NCI-H1092 (cell line): ENCODE results near the gene RANGRF.

ENCODE experiments used
- DNase-seq: peaks from one replicate; lab custom pipeline; 2025; lab: John Stamatoyannopoulos, UW

Gene RANGRF

GRCh38 chr17:8273884-8274444, 14.5 kb upstream of the RANGRF start:
- no peak for DNase-seq

DNA sequence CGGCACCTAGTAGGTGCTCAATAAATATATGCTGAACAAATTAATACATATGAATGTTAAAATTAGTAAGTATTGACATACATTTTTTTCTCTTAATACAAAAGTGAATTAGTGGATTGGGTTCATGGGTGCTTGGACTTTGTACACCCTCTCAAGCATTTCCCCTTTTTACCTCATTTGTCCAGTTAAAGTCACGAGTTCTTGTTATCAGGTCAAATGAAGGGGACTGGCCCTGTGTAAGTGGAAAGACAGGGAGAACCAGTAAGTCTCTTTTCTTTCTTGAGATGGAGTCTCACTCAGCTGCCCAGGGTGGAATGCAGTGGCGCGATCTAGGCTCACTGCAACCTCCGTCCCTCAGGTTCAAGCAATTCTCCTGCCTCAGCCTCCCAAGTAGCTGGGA, 13.7 kb upstream of the RANGRF start:
- DNase-seq, result no peak

GRCh38 chr17:8275421-8276290, 12.8 kb upstream of the RANGRF start:
- DNase-seq, result no peak

GRCh38 chr17:8277317-8277716, 11.2 kb upstream of the RANGRF start:
- DNase-seq, result no peak

- no peak for DNase-seq
Measured at GRCh38 chr17:8282345-8282744, 6.1 kb upstream of the RANGRF start.

- no peak for DNase-seq
Measured at GRCh38 chr17:8283356-8283755, 5.1 kb upstream of the RANGRF start.

DNA sequence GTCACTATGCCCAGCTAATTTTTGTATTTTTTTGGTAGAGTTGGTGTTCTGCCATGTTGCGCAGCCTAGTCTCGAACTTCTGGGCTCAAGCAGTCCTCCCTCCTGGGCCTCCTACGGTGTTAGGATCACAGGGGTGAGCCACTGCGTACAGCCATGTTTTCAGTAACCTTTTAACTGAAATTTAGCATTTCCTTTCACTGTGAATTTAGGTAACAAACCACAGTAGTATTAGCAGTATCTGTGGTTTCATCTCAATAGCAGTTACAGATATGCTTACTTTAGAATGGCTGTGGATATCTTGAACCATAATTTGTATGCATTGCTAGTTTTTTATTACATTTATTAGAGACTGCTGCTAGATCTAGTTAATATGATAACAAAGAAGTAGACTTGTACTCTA, 4.3 kb upstream of the RANGRF start:
- DNase-seq, result no peak

DNA sequence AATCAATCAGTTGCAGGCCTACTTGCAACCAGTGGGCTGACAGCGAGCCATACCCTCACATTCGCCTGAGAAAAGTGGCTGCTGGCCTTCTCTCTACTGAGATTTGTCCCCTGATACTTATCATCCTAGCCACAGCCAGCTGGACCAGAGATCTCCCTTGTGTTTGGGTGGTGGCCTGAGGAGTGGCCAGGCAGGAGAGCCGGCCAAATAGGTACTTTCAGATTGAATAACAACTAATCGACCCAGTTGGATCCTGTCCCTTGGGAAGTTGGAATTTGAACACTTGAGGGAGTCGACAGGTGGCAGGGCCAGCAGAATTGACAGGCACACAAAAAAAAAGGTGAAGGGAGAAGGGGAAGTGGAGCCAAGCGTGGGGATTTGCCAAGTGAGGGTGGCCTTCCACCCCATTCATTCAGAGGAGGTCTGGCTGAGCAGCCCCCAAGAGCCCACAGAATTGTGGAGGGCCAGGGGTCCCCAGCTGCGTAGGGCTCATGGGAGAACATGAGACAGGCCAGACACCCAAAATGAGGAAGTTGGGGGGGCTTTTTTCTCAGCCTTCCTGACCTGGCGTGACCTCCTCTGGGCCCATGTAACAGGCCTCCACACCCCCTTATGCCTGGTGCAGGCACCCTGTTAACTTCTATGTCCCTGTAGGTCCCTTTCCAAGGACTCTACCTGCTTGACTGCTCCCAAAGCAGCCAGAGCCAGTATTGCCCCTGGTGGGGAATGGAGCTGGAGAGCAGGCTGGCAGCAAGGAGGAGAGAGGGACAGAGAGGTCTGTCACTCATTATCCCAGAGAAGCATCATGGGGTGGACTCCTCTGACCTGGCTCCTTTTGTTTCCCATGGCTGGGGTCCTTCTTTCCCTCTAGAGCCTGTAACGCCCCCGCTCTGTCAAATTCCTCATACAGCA, 2.9 kb upstream of the RANGRF start:
- DNase-seq, result no peak

DNA sequence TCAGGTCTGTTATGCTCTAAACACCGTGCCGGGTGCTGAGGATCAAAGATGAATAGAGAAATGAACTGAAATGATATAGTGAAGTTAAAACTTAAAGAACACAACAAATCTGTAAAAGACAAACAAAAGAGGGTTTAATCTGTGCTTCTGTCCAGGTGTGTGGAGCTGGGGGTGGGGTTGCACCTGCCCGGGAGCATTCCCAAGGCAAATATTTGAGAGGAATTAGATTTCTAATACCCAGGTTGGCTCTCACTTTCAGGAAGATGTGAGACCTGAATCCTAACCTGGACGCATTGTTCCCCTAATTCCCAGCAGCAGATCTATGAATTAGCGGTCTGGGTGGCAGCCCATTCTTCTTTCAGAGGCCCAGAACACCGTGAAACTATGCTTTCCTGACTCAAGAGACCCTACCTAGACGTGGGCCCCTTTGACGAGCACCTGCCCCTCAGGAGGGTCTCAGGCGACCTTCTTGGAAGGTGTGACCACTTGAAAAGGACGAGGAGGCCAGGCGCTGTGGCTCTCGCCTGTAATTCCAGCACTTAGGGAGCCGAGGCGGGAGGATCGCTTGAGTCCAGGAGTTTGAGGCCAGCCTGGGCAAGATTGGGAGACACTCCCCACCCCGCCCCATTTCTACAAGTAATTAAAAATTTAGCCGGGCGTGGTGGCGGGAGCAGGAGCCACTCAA, 677 bp upstream of the RANGRF start:
- no peak for DNase-seq

DNA sequence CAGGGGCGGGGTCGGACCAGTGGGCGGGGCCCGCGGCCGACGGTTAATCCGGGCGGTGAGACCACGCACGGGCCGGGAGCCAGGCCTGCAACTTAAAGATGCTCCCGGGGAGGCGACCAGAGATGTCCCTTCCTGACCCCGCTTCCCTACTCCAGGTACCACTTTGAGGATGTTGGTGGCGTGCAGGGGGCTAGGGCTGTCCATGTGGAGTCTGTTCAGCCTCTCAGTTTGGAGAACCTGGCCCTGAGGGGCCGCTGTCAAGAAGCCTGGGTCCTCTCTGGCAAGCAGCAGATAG, 580 bp downstream of the RANGRF start:
- DNase-seq, result no peak

- no peak for DNase-seq
Measured at GRCh38 chr17:8290043-8290442, 1.6 kb downstream of the RANGRF start.

DNA sequence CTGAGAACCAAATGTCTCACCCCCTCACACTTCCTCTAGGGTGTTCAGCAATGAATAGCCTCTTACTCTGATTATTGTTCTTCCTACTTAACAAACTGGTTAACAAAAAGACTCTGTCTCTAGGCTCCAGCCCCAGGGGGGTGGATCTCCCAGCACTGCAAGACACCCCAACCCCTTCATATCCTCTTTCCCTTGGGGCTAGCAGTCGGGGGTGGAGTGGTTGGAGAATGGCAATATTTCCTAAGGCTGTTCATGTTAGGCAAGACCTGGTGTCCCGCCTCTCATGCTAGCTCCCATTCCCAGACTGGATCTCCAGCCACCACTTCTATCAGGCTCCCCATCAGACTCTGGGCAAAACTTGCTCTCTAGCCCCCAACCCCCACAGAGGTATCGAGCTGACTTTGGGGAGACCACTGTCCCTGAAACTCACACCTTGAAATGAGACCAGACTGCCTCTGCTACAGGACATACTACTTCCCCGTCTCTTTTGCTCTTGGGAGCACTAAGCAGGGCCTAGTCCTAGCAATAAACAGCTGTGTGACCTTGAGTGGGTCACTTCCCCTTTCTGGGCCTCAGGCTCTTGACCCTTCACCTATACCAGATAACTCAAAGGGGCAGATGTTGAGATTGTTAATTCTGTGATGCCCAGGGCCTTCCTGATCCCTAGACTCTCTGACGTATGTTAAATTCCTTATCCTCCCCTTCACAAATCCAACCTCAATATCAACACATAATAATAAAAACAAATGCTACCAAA, 4.3 kb downstream of the RANGRF start:
- no peak for DNase-seq

DNA sequence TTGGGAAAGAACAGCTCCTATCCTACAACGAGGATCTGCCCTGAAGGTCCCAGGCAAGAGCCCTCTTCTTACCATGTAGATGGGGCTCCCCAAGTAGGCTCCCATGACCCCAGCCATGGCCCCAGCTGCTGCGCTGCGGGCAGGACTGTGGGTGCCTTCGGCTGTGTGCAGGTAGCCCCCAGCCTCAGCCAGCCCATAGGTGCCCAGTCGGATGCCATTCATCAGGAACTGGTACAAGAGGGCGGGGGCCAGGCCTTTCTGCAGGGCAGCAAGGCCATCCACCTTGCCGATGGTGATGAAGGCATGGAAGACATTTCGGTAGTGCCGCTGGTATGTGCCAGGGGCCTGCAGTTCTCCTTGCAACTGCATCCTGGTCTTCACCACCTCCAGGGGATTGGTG, 5.9 kb downstream of the RANGRF start:
- DNase-seq, result no peak

GRCh38 chr17:8294814-8295316, 6.4 kb downstream of the RANGRF start:
- DNase-seq, result no peak

GRCh38 chr17:8300226-8300625, 11.8 kb downstream of the RANGRF start:
- no peak for DNase-seq

GRCh38 chr17:8300627-8301242, 12.3 kb downstream of the RANGRF start:
- DNase-seq, result peak; percentile 20

DNA sequence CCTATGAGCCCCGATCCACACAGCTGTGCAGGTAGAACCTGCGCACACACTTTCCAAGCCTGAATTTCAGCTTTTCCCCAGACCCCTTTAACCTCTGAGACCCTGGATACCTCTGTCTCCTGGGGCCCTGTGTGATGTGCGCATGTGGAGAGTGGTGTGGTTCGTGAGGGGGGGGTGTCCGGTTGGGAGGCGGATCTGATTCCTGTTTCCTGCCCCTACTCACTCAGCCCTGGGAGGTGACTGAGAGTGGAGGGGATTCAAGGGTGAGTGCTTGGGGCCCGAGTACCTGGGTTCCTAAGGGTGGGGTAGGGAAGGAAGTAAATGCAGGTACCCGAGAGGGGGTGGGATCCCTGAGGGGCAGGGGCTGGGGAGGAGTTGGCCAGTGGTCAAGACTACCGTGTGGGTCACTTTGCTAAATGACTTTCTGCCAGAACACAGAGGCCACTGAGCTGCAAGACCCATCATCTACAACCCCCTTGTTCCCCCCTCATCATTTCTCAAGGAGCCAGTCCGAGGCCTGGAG, 22.2 kb downstream of the RANGRF start:
- DNase-seq, result no peak

- DNase-seq, result no peak
Measured at GRCh38 chr17:8311131-8311790, 22.8 kb downstream of the RANGRF start.

DNA sequence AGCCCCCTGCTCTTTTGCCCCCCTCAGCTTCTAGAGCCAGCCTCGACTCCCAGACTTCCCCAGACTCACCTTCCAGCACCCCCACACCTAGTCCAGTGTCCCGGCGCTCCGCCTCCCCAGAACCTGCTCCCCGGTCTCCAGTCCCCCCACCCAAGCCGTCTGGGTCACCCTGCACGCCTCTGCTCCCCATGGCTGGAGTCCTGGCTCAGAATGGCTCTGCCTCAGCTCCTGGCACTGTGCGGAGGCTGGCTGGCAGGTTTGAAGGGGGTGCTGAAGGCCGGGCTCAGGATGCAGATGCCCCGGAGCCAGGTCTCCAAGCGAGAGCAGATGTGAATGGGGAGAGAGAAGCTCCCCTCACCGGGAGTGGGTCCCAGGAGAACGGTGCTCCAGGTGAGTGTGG, 23.8 kb downstream of the RANGRF start:
- DNase-seq, result no peak
